GM12892 (cell line): ENCODE data around the gene SLC6A17.

ENCODE experiments used
- POLR2A ChIP-seq: IDR thresholded peaks from 2 replicates; pipeline ENCODE4 v1.6.1; 2011; ENCODE audit warnings: low read depth, low read length, control low read depth
- POLR2AphosphoS5 ChIP-seq: IDR thresholded peaks from 2 replicates; pipeline ENCODE4 v1.6.1; 2011; ENCODE audit warnings: low read depth, low read length, control low read depth
- TAF1 ChIP-seq: IDR thresholded peaks from 2 replicates; pipeline ENCODE4 v1.6.1; 2011; ENCODE audit warnings: low read depth, mild to moderate bottlenecking, control low read depth, low read length, borderline replicate concordance

GRCh38 chr1:110159168-110159567, 8.9 kb downstream of the SLC6A17 start:
- TF ChIP-seq POLR2AphosphoS5 (no peak), POLR2A (no peak), TAF1 (no peak)
